H9 (cell line): ENCODE measurements around the gene LLGL2. TPM values are rescaled to one million over a fixed set of nuclear protein-coding genes. Genes with fewer than 3 reads are reported as not detected.

Experiments
- DNase-seq: peaks from one replicate; pipeline ENCODE4 v3.0.0-alpha.2; 2017
- H2AFZ ChIP-seq: one replicate; pipeline ENCODE4 v1.6.1; 2013; ENCODE audit warnings: mild to moderate bottlenecking, low read length, control low read depth, moderate library complexity
- H2AK5ac ChIP-seq: 2 replicates; pipeline ENCODE4 v1.6.1; 2013; ENCODE audit warnings: low read length, control low read depth, mixed read lengths; ENCODE audit not compliant: insufficient read length
- H2BK120ac ChIP-seq: one replicate; pipeline ENCODE4 v1.6.1; 2013; ENCODE audit warnings: low read depth, mild to moderate bottlenecking, low read length, control low read depth, inconsistent platforms; ENCODE audit not compliant: poor library complexity, severe bottlenecking
- H2BK12ac ChIP-seq: 2 replicates; pipeline ENCODE4 v1.6.1; 2013; ENCODE audit warnings: low read length, control low read depth, mixed read lengths, low read depth; ENCODE audit not compliant: insufficient read length
- H2BK15ac ChIP-seq: 2 replicates; pipeline ENCODE4 v1.6.1; 2013; ENCODE audit warnings: low read depth, low read length, control low read depth
- H2BK20ac ChIP-seq: one replicate; pipeline ENCODE4 v1.6.1; 2013; ENCODE audit warnings: low read depth, mild to moderate bottlenecking, low read length, control low read depth, inconsistent platforms; ENCODE audit not compliant: poor library complexity, severe bottlenecking
- H2BK5ac ChIP-seq: 2 replicates; pipeline ENCODE4 v1.6.1; 2013; ENCODE audit warnings: low read length, control low read depth, mixed read lengths; ENCODE audit not compliant: insufficient read length
- H3K14ac ChIP-seq: 2 replicates; pipeline ENCODE4 v1.6.1; 2013; ENCODE audit warnings: low read length, control low read depth; ENCODE audit not compliant: insufficient read depth
- H3K18ac ChIP-seq: 2 replicates; pipeline ENCODE4 v1.6.1; 2013; ENCODE audit warnings: low read depth, mild to moderate bottlenecking, mixed read lengths, low read length, control low read depth; ENCODE audit not compliant: insufficient read length
- H3K23ac ChIP-seq: 2 replicates; pipeline ENCODE4 v1.6.1; 2013; ENCODE audit warnings: low read length, control low read depth, mixed read lengths, low read depth; ENCODE audit not compliant: insufficient read length
- H3K23me2 ChIP-seq: 2 replicates; pipeline ENCODE4 v1.6.1; 2013; ENCODE audit warnings: low read depth, mild to moderate bottlenecking, mixed read lengths, low read length, control low read depth; ENCODE audit not compliant: insufficient read length, poor library complexity, severe bottlenecking
- H3K27ac ChIP-seq: 2 replicates; pipeline ENCODE4 v1.5.1; 2013; ENCODE audit warnings: low read length, control low read depth, mixed read lengths, low read depth; ENCODE audit not compliant: insufficient read length
- H3K27me3 ChIP-seq: 2 replicates; pipeline ENCODE4 v1.6.1; 2013; ENCODE audit warnings: low read length, control low read depth, inconsistent platforms; ENCODE audit not compliant: insufficient read depth
- H3K4ac ChIP-seq: 2 replicates; pipeline ENCODE4 v1.6.1; 2013; ENCODE audit warnings: low read depth, mild to moderate bottlenecking, control low read depth, inconsistent platforms, low read length, moderate library complexity
- H3K4me1 ChIP-seq: 2 replicates; pipeline ENCODE4 v1.6.1; 2013; ENCODE audit warnings: low read length, control low read depth, inconsistent platforms; ENCODE audit not compliant: insufficient read depth
- H3K4me2 ChIP-seq: 2 replicates; pipeline ENCODE4 v1.6.1; 2013; ENCODE audit warnings: low read length, control low read depth, mixed read lengths; ENCODE audit not compliant: insufficient read length, insufficient read depth
- H3K56ac ChIP-seq: 2 replicates; pipeline ENCODE4 v1.6.1; 2013; ENCODE audit warnings: low read depth, mild to moderate bottlenecking, mixed read lengths, low read length, control low read depth; ENCODE audit not compliant: insufficient read length
- H3K79me1 ChIP-seq: 2 replicates; pipeline ENCODE4 v1.6.1; 2013; ENCODE audit warnings: low read depth, mild to moderate bottlenecking, moderate library complexity, low read length, control low read depth, inconsistent platforms; ENCODE audit not compliant: insufficient read depth, poor library complexity, severe bottlenecking
- H3K79me2 ChIP-seq: 2 replicates; pipeline ENCODE4 v1.6.1; 2013; ENCODE audit warnings: low read length, control low read depth, inconsistent platforms; ENCODE audit not compliant: insufficient read depth
- H3K9ac ChIP-seq: 2 replicates; pipeline ENCODE4 v1.6.1; 2013; ENCODE audit warnings: low read length, control low read depth, mixed read lengths; ENCODE audit not compliant: insufficient read length; ENCODE audit errors: extremely low read depth
- H3K9me3 ChIP-seq: one replicate; pipeline ENCODE4 v1.6.1; 2013; ENCODE audit warnings: low read depth, low read length, inconsistent platforms; ENCODE audit not compliant: control insufficient read depth
- H3T11ph ChIP-seq: one replicate; pipeline ENCODE4 v1.6.1; 2013; ENCODE audit warnings: mild to moderate bottlenecking, low read length, control low read depth, inconsistent platforms
- H4K20me1 ChIP-seq: one replicate; pipeline ENCODE4 v1.6.1; 2013; ENCODE audit not compliant: control insufficient read depth, insufficient read length, insufficient read depth
- H4K5ac ChIP-seq: 2 replicates; pipeline ENCODE4 v1.6.1; 2013; ENCODE audit warnings: low read depth, mild to moderate bottlenecking, mixed read lengths, low read length, control low read depth; ENCODE audit not compliant: insufficient read length
- H4K8ac ChIP-seq: replicated peaks from 2 replicates; pipeline ENCODE4 v1.6.1; 2013; ENCODE audit warnings: low read length, control low read depth, mixed read lengths, low read depth; ENCODE audit not compliant: insufficient read length
- H4K91ac ChIP-seq: 2 replicates; pipeline ENCODE4 v1.6.1; 2013; ENCODE audit warnings: low read depth, mild to moderate bottlenecking, moderate library complexity, mixed read lengths, low read length, control low read depth; ENCODE audit not compliant: insufficient read length
- H3K27ac Mint-ChIP-seq, 3 experiments: 2 replicates in 2 of 3; 3 replicates in 1 of 3; pipeline ENCODE4 v1.8.0; 2020 to 2021; ENCODE audit warnings: mixed read lengths in 3 of 3, mild to moderate bottlenecking in 1 of 3, moderate library complexity in 1 of 3
- H3K27me3 Mint-ChIP-seq: 2 replicates; pipeline ENCODE4 v1.8.0; 2021; ENCODE audit warnings: low read depth, mild to moderate bottlenecking, moderate library complexity, mixed read lengths
- H3K36me3 Mint-ChIP-seq, 3 experiments: 2 replicates in 2 of 3; 3 replicates in 1 of 3; pipeline ENCODE4 v1.8.0; 2020 to 2021; ENCODE audit warnings: low read depth in 3 of 3, mixed read lengths in 3 of 3; ENCODE audit not compliant: insufficient read depth in 1 of 3
- H3K4me1 Mint-ChIP-seq, 2 experiments: 2 replicates each; pipeline ENCODE4 v1.8.0; 2020; ENCODE audit warnings: mixed read lengths in 2 of 2
- H3K4me3 Mint-ChIP-seq, 2 experiments: 2 replicates in 1 of 2; 3 replicates in 1 of 2; pipeline ENCODE4 v1.8.0; 2020 to 2021; ENCODE audit warnings: mild to moderate bottlenecking in 2 of 2, mixed read lengths in 2 of 2, moderate library complexity in 1 of 2
- H3K9me3 Mint-ChIP-seq, 2 experiments: 2 replicates in 1 of 2; 3 replicates in 1 of 2; pipeline ENCODE4 v1.8.0; 2020; ENCODE audit warnings: mild to moderate bottlenecking in 2 of 2, mixed read lengths in 2 of 2, moderate library complexity in 1 of 2
- WGBS: extraction: QIAGEN DNeasy Blood & Tissue Kit; methylation state at CpG from one replicate; pipeline ENCODE4 v1.1.7; 2013; ENCODE audit warnings: missing lambda C conversion rate, low lambda C conversion rate, mixed read lengths; ENCODE audit not compliant: insufficient read length; ENCODE audit errors: extremely low coverage; 5-methylcytosine and 5-hydroxymethylcytosine counted together
- total RNA-seq: library from RNA; stranded (reverse); gene quantifications from 2 replicates; pipeline ENCODE4 v1.2.1, GENCODE V29; 2021
- TF ChIP-seq, protein P1 (sequence below): fragments of 200-600 bp; sonication (generic); conservative IDR thresholded peaks from 3 replicates; pipeline ENCODE4 v1.8.0; 2021; ENCODE audit warnings: antibody characterized with exemption, mild to moderate bottlenecking

Gene LLGL2
- total RNA-seq, 1 experiment from 2014 or later, result 90.4 TPM

DNA sequence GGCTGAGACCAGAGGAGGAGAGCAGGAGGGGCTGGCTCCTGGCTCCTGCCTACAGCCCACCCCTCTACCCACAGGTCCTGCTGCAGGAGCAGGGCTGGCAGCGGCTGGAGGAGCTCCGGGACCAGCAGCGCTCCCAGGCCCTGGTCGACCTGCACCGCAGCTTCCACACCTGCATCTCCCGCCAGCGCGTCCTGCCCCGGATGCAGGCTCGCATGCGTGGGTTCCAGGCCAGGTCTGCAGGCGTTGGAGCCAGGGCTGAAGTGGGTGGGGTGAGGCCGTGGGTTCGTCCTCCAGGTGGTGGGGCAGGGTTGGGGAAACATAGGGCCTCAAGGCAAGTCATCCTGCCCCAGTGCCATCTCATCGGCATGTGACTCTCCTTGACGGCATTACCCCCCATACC, 80.3 kb downstream of the LLGL2 start:
- H2BK5ac ChIP-seq, result no peak overlapping the region
- Mint-ChIP-seq H3K36me3 (no peaks in the 10 kb centered on the region), H3K4me3 (no peak overlapping the region), H3K27ac (no peak overlapping the region), H3K4me1 (no peaks in the 10 kb centered on the region), H3K27me3 (peaks cover 2% of the 10 kb centered on the region), H3K9me3 (no peaks in the 10 kb centered on the region)
- no peak overlapping the region for H2BK20ac ChIP-seq
- no peak overlapping the region for H3K18ac ChIP-seq
- H3K4me2 ChIP-seq, result no peak overlapping the region
- no peak overlapping the region for H4K8ac ChIP-seq
- no peak overlapping the region for H3K23ac ChIP-seq
- H2BK12ac ChIP-seq, result no peak overlapping the region
- H3K4ac ChIP-seq, result no peak overlapping the region
- no peak overlapping the region for H2AK5ac ChIP-seq
- H4K20me1 ChIP-seq, result no peaks in the 10 kb centered on the region
- no peak overlapping the region for H2AFZ ChIP-seq
- no peaks in the 10 kb centered on the region for H3K9me3 ChIP-seq
- no peak overlapping the region for H3K27ac ChIP-seq
- no peak overlapping the region for H2BK15ac ChIP-seq
- no peak overlapping the region for H3T11ph ChIP-seq
- TF ChIP-seq, protein P1, sequence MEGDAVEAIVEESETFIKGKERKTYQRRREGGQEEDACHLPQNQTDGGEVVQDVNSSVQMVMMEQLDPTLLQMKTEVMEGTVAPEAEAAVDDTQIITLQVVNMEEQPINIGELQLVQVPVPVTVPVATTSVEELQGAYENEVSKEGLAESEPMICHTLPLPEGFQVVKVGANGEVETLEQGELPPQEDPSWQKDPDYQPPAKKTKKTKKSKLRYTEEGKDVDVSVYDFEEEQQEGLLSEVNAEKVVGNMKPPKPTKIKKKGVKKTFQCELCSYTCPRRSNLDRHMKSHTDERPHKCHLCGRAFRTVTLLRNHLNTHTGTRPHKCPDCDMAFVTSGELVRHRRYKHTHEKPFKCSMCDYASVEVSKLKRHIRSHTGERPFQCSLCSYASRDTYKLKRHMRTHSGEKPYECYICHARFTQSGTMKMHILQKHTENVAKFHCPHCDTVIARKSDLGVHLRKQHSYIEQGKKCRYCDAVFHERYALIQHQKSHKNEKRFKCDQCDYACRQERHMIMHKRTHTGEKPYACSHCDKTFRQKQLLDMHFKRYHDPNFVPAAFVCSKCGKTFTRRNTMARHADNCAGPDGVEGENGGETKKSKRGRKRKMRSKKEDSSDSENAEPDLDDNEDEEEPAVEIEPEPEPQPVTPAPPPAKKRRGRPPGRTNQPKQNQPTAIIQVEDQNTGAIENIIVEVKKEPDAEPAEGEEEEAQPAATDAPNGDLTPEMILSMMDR, result no peak
- no peak overlapping the region for H3K56ac ChIP-seq
- no peak overlapping the region for H4K91ac ChIP-seq
- DNase-seq, result no peak
- H3K79me1 ChIP-seq, result no peaks in the 10 kb centered on the region
- no peak overlapping the region for H2BK120ac ChIP-seq
- no peaks in the 10 kb centered on the region for H3K79me2 ChIP-seq
- no peaks in the 10 kb centered on the region for H3K4me1 ChIP-seq
- H3K27me3 ChIP-seq, result no peaks in the 10 kb centered on the region
- WGBS, result no CpG with 5 or more reads among the region's 16 CpGs
- H4K5ac ChIP-seq, result no peak overlapping the region
- H3K23me2 ChIP-seq, result no peaks in the 10 kb centered on the region
- H3K14ac ChIP-seq, result no peak overlapping the region; the same call in 1 of the 2 replicates
- H3K9ac ChIP-seq, result no peak overlapping the region
